ENCODE measurements around the gene COL27A1. TPM values are rescaled to one million over a fixed set of nuclear protein-coding genes. Genes with fewer than 3 reads are reported as not detected.

Gene COL27A1

GRCh38 chr9:114357911-114358328 lies 202.6 kb downstream of the COL27A1 start:
- H3K27ac ChIP-seq (replicated peaks) = no peak overlapping the region
- no peak for DNase-seq (ENCODE audit: low read depth in 1 of 2, low spot score in 1 of 2)
- no peak overlapping the region for H3K4me3 ChIP-seq (replicated peaks; ENCODE audit: insufficient read depth, low read length)
- H3K27me3 ChIP-seq (ENCODE audit: insufficient read depth, poor library complexity, severe bottlenecking) = no peaks in the 10 kb centered on the region
- TF ChIP-seq SPI1 (IDR thresholded peaks at IDR 0.05; ENCODE audit: borderline replicate concordance, low read depth) = no peak
- TF ChIP-seq CTCF (IDR thresholded peaks at IDR 0.05; ENCODE audit: insufficient read depth, low read length) = no peak
- TF ChIP-seq REST (IDR thresholded peaks at IDR 0.05; ENCODE audit: insufficient replicate concordance, low read depth) = no peak
- TF ChIP-seq POLR2AphosphoS5 (IDR thresholded peaks at IDR 0.05; ENCODE audit: low read depth) = no peak
- TF ChIP-seq GABPA (IDR thresholded peaks at IDR 0.05; ENCODE audit: low read depth) = no peak

- DNase-seq (ENCODE audit: low read depth in 1 of 2, low spot score in 1 of 2) = no peak
- TF ChIP-seq SPI1 (IDR thresholded peaks at IDR 0.05; ENCODE audit: borderline replicate concordance, low read depth) = no peak
- no peak for TF ChIP-seq GABPA (IDR thresholded peaks at IDR 0.05; ENCODE audit: low read depth)
- no peak for TF ChIP-seq CTCF (IDR thresholded peaks at IDR 0.05; ENCODE audit: insufficient read depth, low read length)
- TF ChIP-seq REST (IDR thresholded peaks at IDR 0.05; ENCODE audit: insufficient replicate concordance, low read depth) = no peak
- no peak for TF ChIP-seq POLR2AphosphoS5 (IDR thresholded peaks at IDR 0.05; ENCODE audit: low read depth)
- no peak overlapping the region for H3K4me3 ChIP-seq (replicated peaks; ENCODE audit: insufficient read depth, low read length)
- H3K27me3 ChIP-seq (ENCODE audit: insufficient read depth, poor library complexity, severe bottlenecking) = no peaks in the 10 kb centered on the region
- no peak overlapping the region for H3K27ac ChIP-seq (replicated peaks)
Measured at GRCh38 chr9:114359801-114360200, 204.5 kb downstream of the COL27A1 start.

GRCh38 chr9:114361542-114361941 lies 206.2 kb downstream of the COL27A1 start:
- TF ChIP-seq CTCF (IDR thresholded peaks at IDR 0.05; ENCODE audit: insufficient read depth, low read length) = no peak
- TF ChIP-seq SPI1 (IDR thresholded peaks at IDR 0.05; ENCODE audit: borderline replicate concordance, low read depth) = no peak
- H3K4me3 ChIP-seq (replicated peaks; ENCODE audit: insufficient read depth, low read length) = no peak overlapping the region
- H3K27me3 ChIP-seq (ENCODE audit: insufficient read depth, poor library complexity, severe bottlenecking) = no peaks in the 10 kb centered on the region
- H3K27ac ChIP-seq (replicated peaks) = no peak overlapping the region
- DNase-seq (ENCODE audit: low read depth in 1 of 2, low spot score in 1 of 2) = no peak

Small RNAs within 50 kb of the gene (microRNA-seq; reads per million reads assigned to microRNA genes)
- not detected for gene MIR455
